ENCODE data around the gene METAP2.

Gene METAP2

GRCh38 chr12:95551913-95552516 is 78.1 kb downstream of the METAP2 start:
- DNase-seq, result no peak

GRCh38 chr12:95553197-95553943 is 79.4 kb downstream of the METAP2 start:
- no peak for DNase-seq

GRCh38 chr12:95554532-95555071 is 80.7 kb downstream of the METAP2 start:
- no peak for DNase-seq

DNA sequence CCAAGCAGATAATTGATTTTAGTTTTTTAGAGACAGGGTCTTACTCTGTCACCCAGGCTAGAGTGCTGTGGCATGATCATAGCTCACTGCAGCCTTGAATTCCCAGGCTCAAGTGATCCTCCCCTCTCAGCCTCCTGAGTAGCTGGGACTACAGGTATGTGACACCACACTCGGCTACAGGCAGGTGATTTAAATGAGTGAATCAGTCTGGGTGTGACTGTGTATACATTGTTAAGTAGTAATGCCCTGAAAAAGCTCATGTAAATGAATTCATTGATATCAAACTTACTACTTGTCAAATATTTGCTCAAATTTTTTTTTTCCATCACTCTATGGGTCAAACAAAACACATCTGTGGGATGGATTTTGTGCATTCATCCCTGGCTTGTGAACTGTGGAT is 83.7 kb downstream of the METAP2 start:
- no peak for DNase-seq
